H9 (cell line): ENCODE measurements around the gene CCR3. TPM values are rescaled to one million over a fixed set of nuclear protein-coding genes. Genes with fewer than 3 reads are reported as not detected.

Source experiments
- DNase-seq: peaks from one replicate; pipeline ENCODE4 v3.0.0-alpha.2; 2017
- H2AFZ ChIP-seq: one replicate; pipeline ENCODE4 v1.6.1; 2013; ENCODE audit warnings: mild to moderate bottlenecking, low read length, control low read depth, moderate library complexity
- H2AK5ac ChIP-seq: 2 replicates; pipeline ENCODE4 v1.6.1; 2013; ENCODE audit warnings: low read length, control low read depth, mixed read lengths; ENCODE audit not compliant: insufficient read length
- H2BK120ac ChIP-seq: one replicate; pipeline ENCODE4 v1.6.1; 2013; ENCODE audit warnings: low read depth, mild to moderate bottlenecking, low read length, control low read depth, inconsistent platforms; ENCODE audit not compliant: poor library complexity, severe bottlenecking
- H2BK12ac ChIP-seq: 2 replicates; pipeline ENCODE4 v1.6.1; 2013; ENCODE audit warnings: low read length, control low read depth, mixed read lengths, low read depth; ENCODE audit not compliant: insufficient read length
- H2BK15ac ChIP-seq: 2 replicates; pipeline ENCODE4 v1.6.1; 2013; ENCODE audit warnings: low read depth, low read length, control low read depth
- H2BK20ac ChIP-seq: one replicate; pipeline ENCODE4 v1.6.1; 2013; ENCODE audit warnings: low read depth, mild to moderate bottlenecking, low read length, control low read depth, inconsistent platforms; ENCODE audit not compliant: poor library complexity, severe bottlenecking
- H2BK5ac ChIP-seq: 2 replicates; pipeline ENCODE4 v1.6.1; 2013; ENCODE audit warnings: low read length, control low read depth, mixed read lengths; ENCODE audit not compliant: insufficient read length
- H3K14ac ChIP-seq: 2 replicates; pipeline ENCODE4 v1.6.1; 2013; ENCODE audit warnings: low read length, control low read depth; ENCODE audit not compliant: insufficient read depth
- H3K18ac ChIP-seq: 2 replicates; pipeline ENCODE4 v1.6.1; 2013; ENCODE audit warnings: low read depth, mild to moderate bottlenecking, mixed read lengths, low read length, control low read depth; ENCODE audit not compliant: insufficient read length
- H3K23ac ChIP-seq: 2 replicates; pipeline ENCODE4 v1.6.1; 2013; ENCODE audit warnings: low read length, control low read depth, mixed read lengths, low read depth; ENCODE audit not compliant: insufficient read length
- H3K23me2 ChIP-seq: 2 replicates; pipeline ENCODE4 v1.6.1; 2013; ENCODE audit warnings: low read depth, mild to moderate bottlenecking, mixed read lengths, low read length, control low read depth; ENCODE audit not compliant: insufficient read length, poor library complexity, severe bottlenecking
- H3K27ac ChIP-seq: 2 replicates; pipeline ENCODE4 v1.5.1; 2013; ENCODE audit warnings: low read length, control low read depth, mixed read lengths, low read depth; ENCODE audit not compliant: insufficient read length
- H3K27me3 ChIP-seq: 2 replicates; pipeline ENCODE4 v1.6.1; 2013; ENCODE audit warnings: low read length, control low read depth, inconsistent platforms; ENCODE audit not compliant: insufficient read depth
- H3K4ac ChIP-seq: 2 replicates; pipeline ENCODE4 v1.6.1; 2013; ENCODE audit warnings: low read depth, mild to moderate bottlenecking, control low read depth, inconsistent platforms, low read length, moderate library complexity
- H3K4me1 ChIP-seq: 2 replicates; pipeline ENCODE4 v1.6.1; 2013; ENCODE audit warnings: low read length, control low read depth, inconsistent platforms; ENCODE audit not compliant: insufficient read depth
- H3K4me2 ChIP-seq: 2 replicates; pipeline ENCODE4 v1.6.1; 2013; ENCODE audit warnings: low read length, control low read depth, mixed read lengths; ENCODE audit not compliant: insufficient read length, insufficient read depth
- H3K56ac ChIP-seq: 2 replicates; pipeline ENCODE4 v1.6.1; 2013; ENCODE audit warnings: low read depth, mild to moderate bottlenecking, mixed read lengths, low read length, control low read depth; ENCODE audit not compliant: insufficient read length
- H3K79me1 ChIP-seq: 2 replicates; pipeline ENCODE4 v1.6.1; 2013; ENCODE audit warnings: low read depth, mild to moderate bottlenecking, moderate library complexity, low read length, control low read depth, inconsistent platforms; ENCODE audit not compliant: insufficient read depth, poor library complexity, severe bottlenecking
- H3K79me2 ChIP-seq: 2 replicates; pipeline ENCODE4 v1.6.1; 2013; ENCODE audit warnings: low read length, control low read depth, inconsistent platforms; ENCODE audit not compliant: insufficient read depth
- H3K9ac ChIP-seq: 2 replicates; pipeline ENCODE4 v1.6.1; 2013; ENCODE audit warnings: low read length, control low read depth, mixed read lengths; ENCODE audit not compliant: insufficient read length; ENCODE audit errors: extremely low read depth
- H3K9me3 ChIP-seq: one replicate; pipeline ENCODE4 v1.6.1; 2013; ENCODE audit warnings: low read depth, low read length, inconsistent platforms; ENCODE audit not compliant: control insufficient read depth
- H3T11ph ChIP-seq: one replicate; pipeline ENCODE4 v1.6.1; 2013; ENCODE audit warnings: mild to moderate bottlenecking, low read length, control low read depth, inconsistent platforms
- H4K20me1 ChIP-seq: one replicate; pipeline ENCODE4 v1.6.1; 2013; ENCODE audit not compliant: control insufficient read depth, insufficient read length, insufficient read depth
- H4K5ac ChIP-seq: 2 replicates; pipeline ENCODE4 v1.6.1; 2013; ENCODE audit warnings: low read depth, mild to moderate bottlenecking, mixed read lengths, low read length, control low read depth; ENCODE audit not compliant: insufficient read length
- H4K8ac ChIP-seq: replicated peaks from 2 replicates; pipeline ENCODE4 v1.6.1; 2013; ENCODE audit warnings: low read length, control low read depth, mixed read lengths, low read depth; ENCODE audit not compliant: insufficient read length
- H4K91ac ChIP-seq: 2 replicates; pipeline ENCODE4 v1.6.1; 2013; ENCODE audit warnings: low read depth, mild to moderate bottlenecking, moderate library complexity, mixed read lengths, low read length, control low read depth; ENCODE audit not compliant: insufficient read length
- H3K27ac Mint-ChIP-seq, 3 experiments: 2 replicates in 2 of 3; 3 replicates in 1 of 3; pipeline ENCODE4 v1.8.0; 2020 to 2021; ENCODE audit warnings: mixed read lengths in 3 of 3, mild to moderate bottlenecking in 1 of 3, moderate library complexity in 1 of 3
- H3K27me3 Mint-ChIP-seq: 2 replicates; pipeline ENCODE4 v1.8.0; 2021; ENCODE audit warnings: low read depth, mild to moderate bottlenecking, moderate library complexity, mixed read lengths
- H3K36me3 Mint-ChIP-seq, 3 experiments: 2 replicates in 2 of 3; 3 replicates in 1 of 3; pipeline ENCODE4 v1.8.0; 2020 to 2021; ENCODE audit warnings: low read depth in 3 of 3, mixed read lengths in 3 of 3; ENCODE audit not compliant: insufficient read depth in 1 of 3
- H3K4me1 Mint-ChIP-seq, 2 experiments: 2 replicates each; pipeline ENCODE4 v1.8.0; 2020; ENCODE audit warnings: mixed read lengths in 2 of 2
- H3K4me3 Mint-ChIP-seq, 2 experiments: 2 replicates in 1 of 2; 3 replicates in 1 of 2; pipeline ENCODE4 v1.8.0; 2020 to 2021; ENCODE audit warnings: mild to moderate bottlenecking in 2 of 2, mixed read lengths in 2 of 2, moderate library complexity in 1 of 2
- H3K9me3 Mint-ChIP-seq, 2 experiments: 2 replicates in 1 of 2; 3 replicates in 1 of 2; pipeline ENCODE4 v1.8.0; 2020; ENCODE audit warnings: mild to moderate bottlenecking in 2 of 2, mixed read lengths in 2 of 2, moderate library complexity in 1 of 2
- CTCF ChIP-seq: fragments of 200-600 bp; sonication (generic); conservative IDR thresholded peaks from 3 replicates; pipeline ENCODE4 v1.8.0; 2021; ENCODE audit warnings: antibody characterized with exemption, mild to moderate bottlenecking
- WGBS: extraction: QIAGEN DNeasy Blood & Tissue Kit; methylation state at CpG from one replicate; pipeline ENCODE4 v1.1.7; 2013; ENCODE audit warnings: missing lambda C conversion rate, low lambda C conversion rate, mixed read lengths; ENCODE audit not compliant: insufficient read length; ENCODE audit errors: extremely low coverage; 5-methylcytosine and 5-hydroxymethylcytosine counted together
- total RNA-seq: library from RNA; stranded (reverse); gene quantifications from 2 replicates; pipeline ENCODE4 v1.2.1, GENCODE V29; 2021

CCR3 gene
- total RNA-seq, 1 experiment from 2014 or later = not detected

GRCh38 chr3:46304739-46305138 is 62.5 kb downstream of the CCR3 start:
- no peak for TF ChIP-seq CTCF
- Histone ChIP-seq H3T11ph (no peak overlapping the region), H3K79me1 (no peaks in the 10 kb centered on the region), H4K20me1 (no peaks in the 10 kb centered on the region), H2BK5ac (no peak overlapping the region), H2AK5ac (no peak overlapping the region), H2BK15ac (no peak overlapping the region), H3K4ac (no peak overlapping the region), H3K23me2 (no peaks in the 10 kb centered on the region), H3K14ac (no peak overlapping the region), H2BK20ac (no peak overlapping the region), H3K18ac (no peak overlapping the region), H2BK120ac (no peak overlapping the region), H4K8ac (no peak overlapping the region), H3K4me2 (no peak overlapping the region), H4K91ac (no peak overlapping the region), H3K27ac (no peak overlapping the region), H4K5ac (no peak overlapping the region), H3K27me3 (no peaks in the 10 kb centered on the region), H2BK12ac (no peak overlapping the region), H3K79me2 (no peaks in the 10 kb centered on the region), H2AFZ (no peak overlapping the region), H3K23ac (no peak overlapping the region), H3K9ac (no peak overlapping the region), H3K9me3 (no peaks in the 10 kb centered on the region), H3K4me1 (no peaks in the 10 kb centered on the region), H3K56ac (no peak overlapping the region)
- H3K9me3 Mint-ChIP-seq = peaks cover 0 to 3% of the 10 kb centered on the region in 2 experiments; a peak in 2 of 5 replicates
- no peak overlapping the region for H3K27ac Mint-ChIP-seq
- WGBS = no CpG with 5 or more reads among the region's 3 CpGs
- DNase-seq = no peak
- peaks cover 6% of the 10 kb centered on the region for H3K27me3 Mint-ChIP-seq
- H3K36me3 Mint-ChIP-seq = no peaks in the 10 kb centered on the region
- no peak overlapping the region for H3K4me3 Mint-ChIP-seq
- no peaks in the 10 kb centered on the region for H3K4me1 Mint-ChIP-seq
